H1 (cell line): ENCODE measurements around the gene ST6GALNAC3. TPM values are rescaled to one million over a fixed set of nuclear protein-coding genes. Genes with fewer than 3 reads are reported as not detected.

Experiments used
- SUZ12 ChIP-seq: fragments of 200-600 bp; sonication (generic); IDR thresholded peaks from 2 replicates; pipeline ENCODE4 v1.6.1; 2012; ENCODE audit warnings: mild to moderate bottlenecking, inconsistent platforms, low read length, moderate library complexity, mixed read lengths
- polyA plus RNA-seq, 7 experiments: library from polyadenylated mRNA; depleted of rRNA in 3 of 7; stranded (reverse) in 5 of 7; unstranded in 2 of 7; fragments of >200 nt in 5 of 7; fragments of 200-250 nt in 2 of 7; gene quantifications; 1 replicate in 5 of 7; 2 replicates in 1 of 7; 4 replicates in 1 of 7; pipeline versions ENCODE4 v1.2.1 to v1.2.3, GENCODE V29; 2011 to 2013; ENCODE audit warnings: missing spikeins in 2 of 7, mixed read lengths in 2 of 7
- total RNA-seq: library from RNA; stranded (reverse); fragmentation: NEBNext Ultra II Directional; extraction: Animal tissue kit (Norgen Biotek cat#: 25700); gene quantifications from 2 replicates; pipeline ENCODE4 v1.2.1, GENCODE V29; 2021

Gene ST6GALNAC3
- total and polyA plus RNA-seq, 2 of the 8 experiments (the other 6 are each of a cell fraction or from before 2014, with no cell fraction given), result 4.9 to 19.0 TPM

DNA sequence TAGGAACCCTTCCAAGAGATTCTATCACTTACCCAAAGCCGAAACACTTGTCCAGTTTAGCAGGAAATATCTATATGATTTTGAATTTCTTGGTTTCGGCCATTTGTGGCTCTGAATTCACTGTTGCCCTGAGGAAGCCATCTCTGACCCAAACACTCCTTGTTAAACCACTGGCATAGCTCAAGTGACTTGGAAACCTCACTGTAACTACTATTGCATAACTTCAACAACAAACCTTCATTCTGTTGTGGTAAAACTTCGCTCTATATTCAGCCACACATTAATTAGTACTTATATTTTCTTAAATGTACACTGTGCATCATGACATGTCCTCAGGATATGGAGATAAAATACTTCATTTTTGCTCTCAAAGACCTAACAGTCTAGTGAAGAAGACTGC lies 63.2 kb downstream of the ST6GALNAC3 start (continued):
- TF ChIP-seq SUZ12, result no peak
